Stimulated activated CD4-positive, alpha-beta T cell treated with anti-CD3 and anti-CD28 coated beads, Interleukin-12 subunit alpha, Interleukin-12 subunit beta, amount 100 ng/mL, for 4 hours (primary cell): ENCODE results near the gene DNAJC10.
"Not testable (repeated sequence)": the region's sequence is repeated elsewhere in the genome, so short reads cannot be mapped to it uniquely, and the experiment has no call there.

Experiments
- DNase-seq: peaks from one replicate; pipeline ENCODE4 v3.0.0-alpha.2; 2020

DNAJC10 gene, protein sequence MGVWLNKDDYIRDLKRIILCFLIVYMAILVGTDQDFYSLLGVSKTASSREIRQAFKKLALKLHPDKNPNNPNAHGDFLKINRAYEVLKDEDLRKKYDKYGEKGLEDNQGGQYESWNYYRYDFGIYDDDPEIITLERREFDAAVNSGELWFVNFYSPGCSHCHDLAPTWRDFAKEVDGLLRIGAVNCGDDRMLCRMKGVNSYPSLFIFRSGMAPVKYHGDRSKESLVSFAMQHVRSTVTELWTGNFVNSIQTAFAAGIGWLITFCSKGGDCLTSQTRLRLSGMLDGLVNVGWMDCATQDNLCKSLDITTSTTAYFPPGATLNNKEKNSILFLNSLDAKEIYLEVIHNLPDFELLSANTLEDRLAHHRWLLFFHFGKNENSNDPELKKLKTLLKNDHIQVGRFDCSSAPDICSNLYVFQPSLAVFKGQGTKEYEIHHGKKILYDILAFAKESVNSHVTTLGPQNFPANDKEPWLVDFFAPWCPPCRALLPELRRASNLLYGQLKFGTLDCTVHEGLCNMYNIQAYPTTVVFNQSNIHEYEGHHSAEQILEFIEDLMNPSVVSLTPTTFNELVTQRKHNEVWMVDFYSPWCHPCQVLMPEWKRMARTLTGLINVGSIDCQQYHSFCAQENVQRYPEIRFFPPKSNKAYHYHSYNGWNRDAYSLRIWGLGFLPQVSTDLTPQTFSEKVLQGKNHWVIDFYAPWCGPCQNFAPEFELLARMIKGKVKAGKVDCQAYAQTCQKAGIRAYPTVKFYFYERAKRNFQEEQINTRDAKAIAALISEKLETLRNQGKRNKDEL

DNA sequence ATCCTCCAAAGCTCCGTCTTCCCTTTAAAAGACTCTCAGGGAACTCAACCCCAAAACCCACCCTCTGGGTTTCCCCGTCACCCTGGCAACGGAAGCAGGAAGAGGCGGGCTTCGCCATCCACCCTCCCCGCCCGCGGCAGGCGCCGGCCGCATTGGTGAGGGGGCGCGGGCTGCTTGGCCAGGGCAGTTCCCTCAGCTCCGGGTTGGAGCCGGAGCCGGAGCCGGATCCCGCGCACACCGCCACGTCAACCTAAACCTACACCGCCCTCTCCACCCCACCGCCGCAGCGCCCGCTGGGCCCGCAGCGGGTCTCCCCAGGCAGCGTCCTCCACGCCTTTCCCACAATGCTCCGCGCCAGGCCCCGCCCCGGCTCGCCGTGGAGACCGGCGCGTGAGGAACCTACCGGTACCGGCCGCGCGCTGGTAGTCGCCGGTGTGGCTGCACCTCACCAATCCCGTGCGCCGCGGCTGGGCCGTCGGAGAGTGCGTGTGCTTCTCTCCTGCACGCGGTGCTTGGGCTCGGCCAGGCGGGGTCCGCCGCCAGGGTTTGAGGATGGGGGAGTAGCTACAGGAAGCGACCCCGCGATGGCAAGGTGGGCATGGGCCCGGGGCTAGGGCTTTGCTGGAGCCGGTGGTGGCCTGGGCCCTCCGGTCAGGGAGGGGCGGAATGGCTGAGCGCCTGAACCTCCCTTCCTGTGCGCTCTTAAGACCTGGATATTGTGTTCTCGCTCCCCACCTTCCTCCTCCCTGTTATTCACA lies at the start of gene DNAJC10:
Gene DNAJC10 (plus strand): TSS at position 366 of the 758 bp plus-strand sequence. CDS start 1,830 bp downstream, outside the sequence.
- DNase-seq, result peak; percentile 86

DNA sequence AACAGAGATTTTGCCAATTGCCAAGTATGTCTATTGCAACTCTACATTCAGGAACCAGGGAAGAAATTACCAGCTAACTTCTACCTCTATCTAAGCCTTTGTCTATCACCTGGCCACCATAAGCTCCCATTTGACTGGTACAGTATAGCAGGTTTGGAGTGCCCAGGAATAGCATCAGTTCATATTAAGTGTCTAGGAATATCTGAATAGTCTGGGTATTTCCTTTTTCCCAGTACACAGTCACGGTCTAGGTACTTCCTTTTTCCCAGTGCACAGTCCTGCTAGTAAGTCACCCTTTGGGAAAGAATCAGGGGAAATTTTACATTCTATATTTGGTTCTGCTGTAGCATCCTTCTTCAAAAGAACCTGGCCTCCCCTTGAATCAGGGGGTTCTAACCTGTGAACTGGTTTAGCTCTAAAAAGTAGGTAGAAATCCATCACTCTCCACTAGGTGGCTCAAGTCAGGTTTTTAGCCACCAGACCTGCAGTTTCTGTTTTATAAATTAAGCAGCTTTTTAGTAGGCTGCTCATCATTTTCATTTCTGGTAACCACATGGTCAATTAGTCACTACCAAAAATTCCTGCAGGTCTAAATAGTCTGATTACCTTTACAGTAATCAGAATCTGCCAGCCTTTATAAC lies 49.3 kb upstream of the DNAJC10 start:
- DNase-seq, result no peak

DNA sequence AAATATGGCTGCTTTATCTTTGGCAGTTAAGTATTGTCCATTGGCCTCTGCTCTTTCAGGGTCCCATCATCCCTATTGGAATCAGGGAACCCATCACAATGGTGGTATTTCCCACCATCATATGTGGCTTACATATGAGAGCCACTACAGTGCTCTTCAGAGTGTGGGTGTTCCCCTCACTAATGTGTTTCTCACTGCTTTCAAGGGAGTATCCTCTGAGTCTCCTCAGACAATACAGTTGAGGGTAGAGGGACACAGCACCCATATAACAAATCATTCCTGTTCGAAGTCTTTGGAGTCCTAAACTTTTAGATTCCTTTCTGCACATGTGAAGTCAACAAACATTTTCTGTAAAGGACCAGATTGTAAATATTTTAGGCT lies 48.8 kb upstream of the DNAJC10 start:
- DNase-seq, result no peak

DNA sequence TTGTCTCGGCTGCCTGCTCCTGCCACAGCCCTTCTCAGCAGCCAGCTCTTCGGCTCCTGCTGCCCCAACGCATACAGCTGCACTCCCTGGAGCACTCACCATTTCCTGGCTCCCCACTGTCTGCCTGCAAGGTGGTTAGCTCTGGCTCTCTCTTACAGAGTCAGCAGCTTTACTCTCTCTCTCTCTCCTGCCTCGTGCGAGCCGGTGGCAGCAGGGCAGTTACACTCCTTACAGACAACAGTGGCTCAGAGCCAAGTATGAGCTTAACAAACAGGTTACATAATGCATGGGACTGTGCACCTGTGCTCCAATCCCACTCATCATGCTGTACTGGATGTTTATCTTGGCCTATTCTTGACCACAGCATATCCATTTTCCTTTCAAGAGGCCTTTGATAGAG lies 47.4 kb upstream of the DNAJC10 start:
- no peak for DNase-seq

DNA sequence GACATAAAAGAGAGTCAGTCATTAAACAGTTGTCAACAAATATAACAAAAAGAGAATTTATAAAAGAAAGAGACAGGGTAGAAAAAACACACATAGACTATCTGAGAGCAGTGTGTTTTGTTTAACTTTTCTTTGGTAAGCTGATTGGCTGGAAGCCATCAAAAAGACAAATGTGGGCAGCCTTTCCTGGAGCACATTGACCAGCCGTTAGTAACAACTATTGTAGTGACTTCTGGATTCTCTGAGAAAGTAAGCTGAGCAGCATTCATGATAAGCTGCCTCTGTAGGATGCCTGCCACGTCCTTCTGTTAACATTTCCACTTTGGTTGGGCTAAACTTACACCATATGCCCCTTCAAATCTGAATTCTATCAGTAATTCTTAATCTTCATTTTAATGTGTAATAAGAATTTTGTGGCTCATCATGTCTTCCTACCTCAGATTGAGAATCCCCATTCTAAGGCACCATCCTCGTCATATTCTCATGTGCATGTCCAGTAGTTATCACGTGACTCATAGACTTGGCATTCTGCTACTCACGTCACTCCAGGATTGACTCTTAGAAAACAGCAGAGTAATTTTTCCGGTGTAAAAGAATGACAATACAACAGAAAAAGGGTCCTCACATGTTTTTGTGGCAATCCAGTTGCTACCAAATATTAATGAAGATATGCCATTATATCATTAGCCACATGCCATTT lies 43.4 kb upstream of the DNAJC10 start:
- no peak for DNase-seq

DNA sequence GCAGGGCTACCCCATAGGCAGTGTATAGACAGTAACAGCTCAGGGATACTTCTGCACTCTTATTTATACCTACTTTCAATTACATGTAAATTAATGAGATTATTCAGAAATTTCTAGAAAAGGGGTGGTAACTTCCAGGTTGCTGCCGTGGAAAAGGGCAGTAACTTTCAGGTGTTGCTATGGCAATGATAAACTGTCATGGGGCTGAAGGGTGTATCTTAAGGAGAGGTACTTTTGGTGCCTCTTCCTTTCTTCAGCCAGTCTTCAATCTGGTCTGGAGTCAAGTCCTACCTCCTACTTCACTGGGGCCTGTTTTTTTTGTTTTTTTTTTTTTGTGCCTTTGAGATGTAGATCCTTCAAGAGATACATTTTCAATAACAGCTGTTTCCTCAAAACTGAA lies 35.2 kb upstream of the DNAJC10 start:
- no peak for DNase-seq

DNA sequence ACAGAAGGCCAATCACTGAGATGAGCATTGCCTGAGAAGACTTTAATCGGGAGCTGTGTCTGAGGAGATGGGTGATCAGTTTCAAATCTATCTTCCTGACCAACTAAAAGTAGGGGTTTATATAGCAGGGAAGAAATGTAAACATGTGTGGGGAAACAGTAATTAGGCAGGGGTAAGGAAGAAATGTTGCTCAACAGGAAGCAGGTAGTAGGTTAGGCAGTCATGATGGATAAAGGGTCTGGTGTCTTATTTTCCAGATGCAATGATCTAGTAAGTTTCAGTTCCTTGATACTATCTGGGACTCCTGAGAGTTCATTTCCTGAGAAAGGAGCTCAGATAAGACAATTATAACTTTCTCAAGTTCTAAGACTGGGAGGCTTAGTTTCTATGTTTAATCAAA lies 33.8 kb upstream of the DNAJC10 start:
- DNase-seq, result no peak

DNA sequence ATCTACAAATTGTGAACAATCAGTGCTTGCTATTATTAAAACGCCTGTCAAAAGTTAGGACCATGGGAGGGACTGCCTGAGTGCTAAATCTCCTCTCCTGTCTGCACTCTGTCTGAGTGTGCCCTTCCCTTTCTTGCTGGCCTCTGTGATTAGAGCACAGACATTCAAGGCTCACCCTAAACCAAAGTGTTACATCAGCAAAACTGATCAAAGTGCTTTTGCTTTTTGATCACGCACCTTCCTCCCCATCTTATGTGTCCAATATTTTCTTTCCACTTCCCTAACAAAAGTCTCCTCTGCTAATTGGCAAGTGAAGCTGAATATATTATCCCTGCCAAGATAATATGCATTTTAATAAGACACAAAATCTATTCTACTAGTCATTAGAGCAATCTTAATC lies 30.5 kb upstream of the DNAJC10 start:
- DNase-seq, result no peak

DNA sequence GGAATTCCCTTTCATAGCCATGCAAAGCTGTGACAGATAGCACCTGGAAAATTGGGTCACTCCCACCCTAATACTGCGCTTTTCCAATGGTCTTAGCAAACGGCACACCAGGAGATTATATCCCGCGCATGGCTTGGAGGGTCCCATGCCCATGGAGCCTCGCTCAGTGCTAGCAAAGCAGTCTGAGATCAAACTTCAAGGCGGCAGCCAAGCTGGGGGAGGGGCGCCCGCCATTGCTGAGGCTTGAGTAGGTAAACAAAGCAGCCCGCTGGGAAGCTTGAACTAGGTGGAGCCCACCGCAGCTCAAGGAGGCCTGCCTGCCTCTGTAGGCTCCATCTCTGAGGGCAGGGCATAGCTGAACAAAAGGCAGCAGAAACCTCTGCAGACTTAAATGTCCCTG lies 29.3 kb upstream of the DNAJC10 start:
- not testable (repeated sequence) for DNase-seq

DNA sequence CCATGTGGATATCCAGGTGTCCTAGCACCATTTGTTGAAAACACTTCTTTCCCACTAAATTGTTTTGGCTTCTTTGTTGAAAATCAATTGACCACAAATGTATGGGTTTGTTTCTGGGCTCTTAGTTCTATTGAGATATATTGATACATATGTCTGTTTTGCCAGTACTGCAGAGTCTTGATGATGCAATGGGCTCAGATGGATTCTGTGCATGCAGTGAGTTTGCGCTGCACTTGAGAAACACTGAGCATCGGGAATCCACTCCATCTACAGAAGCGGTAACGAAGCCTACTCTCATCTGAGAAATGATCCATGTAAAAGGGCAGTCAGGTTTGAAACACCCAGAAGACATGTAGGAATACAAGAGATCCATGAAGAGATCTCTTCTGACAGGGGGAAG lies 21.9 kb upstream of the DNAJC10 start:
- DNase-seq, result no peak

DNA sequence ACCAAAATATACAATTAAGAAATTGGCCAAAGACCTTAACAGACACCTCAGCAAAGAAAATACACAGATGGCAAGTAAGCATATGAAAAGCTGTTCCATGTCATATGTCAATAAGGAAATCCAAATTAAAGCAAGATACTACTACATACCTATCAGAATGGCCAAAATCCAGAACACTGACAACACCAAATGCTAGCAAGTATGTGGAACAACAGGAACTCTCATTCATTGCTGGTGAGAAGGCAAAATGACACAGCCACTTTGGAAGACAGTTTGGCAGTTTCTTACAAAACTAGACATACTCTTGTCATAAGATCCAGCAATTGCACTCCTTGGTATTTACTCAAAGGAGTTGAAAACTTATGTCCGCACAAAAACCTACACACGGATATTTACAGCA lies 20.3 kb upstream of the DNAJC10 start:
- no peak for DNase-seq

DNA sequence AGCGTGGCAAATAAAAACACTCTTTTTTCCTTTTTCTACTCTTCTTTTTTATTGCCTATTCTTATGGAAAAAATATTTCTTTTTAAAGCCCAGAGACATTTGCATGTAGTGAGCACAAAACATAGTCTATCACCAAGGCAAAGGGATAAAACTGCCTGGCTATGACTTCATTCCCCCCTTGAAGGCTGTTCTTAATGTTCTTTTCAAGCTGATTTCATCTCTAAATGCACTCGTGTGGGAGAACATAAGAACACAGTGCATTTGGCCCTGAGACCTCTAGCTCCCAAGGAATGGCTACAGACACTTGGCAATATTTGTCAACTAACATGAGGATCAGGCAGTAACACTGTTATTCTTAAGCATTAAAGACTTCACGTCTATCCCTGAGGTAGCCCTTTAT lies 17.4 kb upstream of the DNAJC10 start:
- DNase-seq, result no peak

DNA sequence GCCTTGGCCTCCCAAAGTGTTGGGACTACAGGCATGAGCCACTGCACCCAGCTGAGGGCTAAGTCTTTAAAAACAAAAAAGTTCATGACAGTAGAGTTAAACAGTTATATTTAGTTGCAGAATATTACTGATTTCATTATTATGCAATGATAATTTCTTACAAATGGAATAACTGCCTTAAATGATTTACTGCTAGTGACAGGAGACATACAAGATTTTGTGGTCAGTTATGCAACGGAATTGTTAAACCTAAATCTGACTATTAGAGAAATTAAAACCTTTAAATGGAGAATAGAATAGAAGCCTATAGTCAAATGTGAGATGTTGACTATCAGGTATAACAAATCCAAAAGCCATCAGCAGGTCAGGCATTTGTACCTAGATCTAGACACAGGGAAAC lies 10.3 kb upstream of the DNAJC10 start:
- no peak for DNase-seq

DNA sequence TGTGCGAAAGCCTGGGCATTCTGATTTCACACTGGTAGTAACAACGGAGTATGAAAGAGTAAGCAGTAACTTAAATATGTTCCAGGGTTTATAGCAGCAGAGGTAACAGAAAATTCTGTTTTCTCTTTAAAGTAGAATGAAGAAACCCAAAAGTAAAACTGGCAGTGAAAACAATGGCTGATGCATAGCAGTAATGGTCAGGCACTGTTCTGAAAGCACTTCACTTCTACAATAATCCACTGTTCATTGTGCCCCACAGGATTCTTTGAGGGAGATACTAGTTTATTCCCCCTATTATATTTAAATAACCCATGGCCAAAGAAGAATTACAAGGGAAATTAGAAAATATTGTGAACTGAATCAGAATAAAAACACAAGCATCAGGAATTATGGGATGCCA lies 9.3 kb upstream of the DNAJC10 start:
- DNase-seq, result no peak

DNA sequence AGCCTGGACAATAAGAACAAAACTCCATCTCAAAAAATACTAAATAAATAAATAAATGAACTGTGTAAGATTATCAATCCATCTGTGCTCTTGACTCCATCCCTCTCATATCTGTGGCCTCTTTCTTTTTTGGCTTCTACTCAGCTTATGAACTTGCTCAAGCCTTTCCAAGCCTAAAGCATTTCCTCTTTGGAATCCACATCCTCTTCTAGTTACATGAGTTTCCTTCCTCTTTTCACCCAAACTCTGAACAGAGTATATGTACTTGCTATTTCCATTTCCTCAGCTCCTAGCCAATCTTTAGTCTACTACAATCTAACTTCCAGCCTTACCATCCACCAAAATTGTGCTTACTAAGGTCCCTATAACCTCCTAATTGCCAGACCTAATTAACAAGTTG lies 2.5 kb upstream of the DNAJC10 start:
- no peak for DNase-seq

DNA sequence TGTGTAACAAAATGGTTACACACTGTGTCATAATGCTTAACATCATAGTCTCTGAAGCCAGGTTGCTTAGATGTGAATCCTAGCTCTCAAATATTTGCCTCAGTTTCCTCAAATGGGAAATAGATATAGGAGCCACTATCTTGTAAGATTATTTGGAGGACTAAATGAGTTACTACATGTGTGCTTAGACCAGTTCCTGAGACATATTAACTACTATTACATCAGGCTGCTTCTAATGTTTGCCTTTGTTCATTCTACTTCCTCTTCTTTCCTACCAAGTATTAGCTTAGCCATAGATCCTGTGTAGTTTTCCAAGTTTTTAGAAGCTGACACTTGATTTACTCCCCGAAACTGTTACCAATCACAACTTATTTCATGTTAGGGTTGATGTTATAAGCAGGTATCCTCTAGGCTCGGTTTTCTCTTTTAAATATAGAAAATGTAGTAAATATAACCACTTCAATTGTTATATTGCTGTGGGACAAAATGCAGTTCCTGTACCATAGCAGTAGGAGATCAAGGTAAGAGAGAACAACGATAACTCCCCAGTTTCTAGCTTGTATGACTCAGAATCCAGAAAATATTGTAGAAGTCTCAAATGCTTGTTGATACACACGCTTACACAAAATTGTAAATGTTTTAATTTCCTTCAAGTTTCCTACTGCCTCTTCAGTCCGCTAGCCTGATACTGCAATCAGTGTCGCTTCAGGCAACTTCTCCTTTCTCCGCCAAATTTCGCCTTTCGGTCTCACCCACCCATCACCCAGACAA lies 751 bp upstream of the DNAJC10 start:
- no peak for DNase-seq

DNA sequence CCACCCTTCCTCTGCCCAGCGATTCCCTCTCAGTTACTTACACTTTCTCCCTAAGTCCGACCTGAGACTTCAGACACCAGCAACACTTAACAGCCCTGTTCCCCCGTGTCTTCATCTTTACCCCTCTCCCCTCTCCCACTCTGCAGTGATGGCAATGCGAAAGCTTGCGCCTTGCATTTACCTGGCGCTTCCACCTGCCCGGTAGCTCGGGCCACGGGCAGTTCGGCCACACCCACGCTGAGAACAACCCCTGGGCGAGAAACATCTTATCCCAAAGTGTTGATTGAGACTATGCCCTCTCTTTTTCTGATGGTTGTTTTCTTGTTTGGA lies 558 bp downstream of the DNAJC10 start:
- DNase-seq, result no peak

DNA sequence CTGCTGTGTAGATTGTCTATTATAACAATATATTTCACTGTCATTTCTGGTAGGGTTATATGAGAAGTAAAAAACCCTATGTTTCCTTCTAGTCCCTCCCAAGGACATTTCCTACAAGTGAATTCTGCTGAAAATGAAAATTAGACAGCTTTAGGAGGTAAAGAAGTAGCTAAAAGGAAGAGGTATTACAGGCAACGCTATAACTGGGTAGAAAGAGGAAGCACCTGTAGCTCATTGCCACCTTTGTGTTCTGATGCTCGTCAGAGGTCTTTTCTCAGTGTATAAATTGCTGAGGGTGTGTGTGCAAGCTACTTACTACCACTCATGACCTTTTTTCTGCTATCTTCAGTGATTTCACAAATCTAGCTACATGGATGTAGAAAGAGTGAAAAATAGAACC lies 1.4 kb downstream of the DNAJC10 start:
- no peak for DNase-seq

DNA sequence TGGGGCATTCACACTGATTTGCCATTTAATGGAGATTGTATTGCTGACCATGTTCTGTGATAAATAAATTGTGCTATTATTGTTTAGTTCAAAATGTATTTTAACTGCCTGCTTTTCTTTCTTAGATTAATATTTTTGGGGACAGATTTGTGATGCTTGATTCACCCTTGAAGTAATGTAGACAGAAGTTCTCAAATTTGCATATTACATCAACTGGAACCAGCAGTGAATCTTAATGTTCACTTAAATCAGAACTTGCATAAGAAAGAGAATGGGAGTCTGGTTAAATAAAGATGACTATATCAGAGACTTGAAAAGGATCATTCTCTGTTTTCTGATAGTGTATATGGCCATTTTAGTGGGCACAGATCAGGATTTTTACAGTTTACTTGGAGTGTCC lies 1.8 kb downstream of the DNAJC10 start:
- no peak for DNase-seq

DNA sequence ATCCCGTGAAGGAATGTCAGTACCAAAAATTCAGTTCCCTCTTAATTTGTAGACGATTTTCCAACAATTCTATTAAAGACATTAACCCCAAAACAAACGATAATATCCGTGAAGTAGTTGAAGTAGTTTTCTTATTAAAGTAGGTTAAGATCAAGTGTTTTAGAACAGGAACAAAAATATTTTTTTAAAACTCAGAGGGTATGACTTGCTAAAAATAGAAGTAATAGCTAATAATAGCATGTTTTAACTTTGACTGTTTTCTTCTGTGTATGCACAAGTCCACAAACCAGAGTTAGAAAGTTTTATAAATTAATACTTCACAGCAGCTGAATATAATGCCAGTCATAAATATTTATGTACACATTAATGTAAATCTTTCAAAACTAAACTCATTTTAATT lies 2.4 kb downstream of the DNAJC10 start:
- no peak for DNase-seq

DNA sequence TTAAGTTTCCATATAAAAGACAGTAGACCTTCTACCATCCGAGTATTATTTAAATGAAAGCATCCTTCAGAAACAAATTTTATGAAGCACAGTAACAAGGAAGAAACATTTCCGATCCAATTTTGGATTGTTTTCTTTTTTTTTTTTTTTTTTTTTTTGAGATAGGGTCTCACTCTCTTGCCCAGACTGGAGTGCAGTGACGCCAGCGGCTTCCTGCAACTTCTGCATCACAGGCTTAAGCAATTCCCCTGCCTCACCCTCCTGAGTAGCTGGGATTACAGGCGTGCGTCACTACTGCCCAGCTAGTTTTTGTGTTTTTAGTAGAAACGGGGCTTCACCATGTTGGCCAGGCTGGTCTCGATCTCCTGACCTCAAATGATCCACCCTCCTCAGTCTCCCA lies 3.1 kb downstream of the DNAJC10 start:
- DNase-seq, result not testable (repeated sequence)

DNA sequence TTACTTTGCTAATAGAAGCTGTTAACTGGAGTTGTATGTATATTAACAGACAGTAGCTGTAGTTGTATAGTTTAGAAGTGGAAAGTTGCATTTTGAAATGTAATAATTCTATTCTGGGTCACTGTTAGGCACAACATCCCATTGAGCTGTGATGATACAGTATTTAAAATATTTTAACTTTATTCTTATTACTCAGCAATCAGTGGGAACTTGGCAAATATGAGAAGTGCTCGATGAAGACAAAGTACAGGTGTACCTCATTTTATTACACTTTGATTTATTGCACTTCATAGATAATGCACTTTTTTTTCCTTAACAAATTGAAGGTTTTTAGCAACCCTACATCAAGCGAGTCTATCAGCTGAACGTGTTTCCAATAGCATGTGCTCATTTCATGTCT lies 8.6 kb downstream of the DNAJC10 start:
- DNase-seq, result no peak
